NB4 (cell line): ENCODE data around the gene RABAC1.

ENCODE experiments used
- CTCF ChIP-seq: IDR thresholded peaks from one replicate; pipeline ENCODE4 v1.5.1; 2012; ENCODE audit warnings: low read depth, low read length
- MYC ChIP-seq: IDR thresholded peaks from 2 replicates; pipeline ENCODE4 v1.6.1; 2011; ENCODE audit warnings: low read depth, low read length
- POLR2A ChIP-seq: IDR thresholded peaks from 2 replicates; pipeline ENCODE4 v1.6.1; 2011; ENCODE audit warnings: mild to moderate bottlenecking; ENCODE audit not compliant: insufficient read length; ENCODE audit errors: extremely low read depth

GRCh38 chr19:41915021-41915775, 43.9 kb downstream of the RABAC1 start:
- TF ChIP-seq MYC (no peak), POLR2A (no peak), CTCF (no peak)
